ENCODE measurements around the gene SCGB3A2.

- TF ChIP-seq CTCF (IDR thresholded peaks at IDR 0.05) = no peak
- no peak for TF ChIP-seq EZH2phosphoT487 (IDR thresholded peaks at IDR 0.05)
- no peak for TF ChIP-seq EZH2 (IDR thresholded peaks at IDR 0.05)
These were observed 26.9 kb upstream of the SCGB3A2 start for GRCh38 chr5:147851578-147851977.
